OCI-LY1 (cell line): ENCODE results near the gene DSEL.

Experiments
- H2AFZ ChIP-seq: fragments of 200-600 bp; sonication (generic), shearing (Covaris generic); 2 replicates; pipeline ENCODE4 v1.6.0; 2014; ENCODE audit warnings: antibody characterized with exemption, mild to moderate bottlenecking, low read length
- H3F3A ChIP-seq: fragments of 200-600 bp; sonication (generic), shearing (Covaris generic); 2 replicates; pipeline ENCODE4 v1.6.0; 2014; ENCODE audit warnings: mild to moderate bottlenecking, antibody characterized with exemption, low read length, moderate library complexity; ENCODE audit not compliant: insufficient read depth
- H3K27ac ChIP-seq: fragments of 200-600 bp; sonication (generic); 2 replicates; pipeline ENCODE4 v1.5.1; 2014; ENCODE audit warnings: low read length, mixed run types, mild to moderate bottlenecking, low read depth; ENCODE audit not compliant: poor library complexity, severe bottlenecking
- H3K27me3 ChIP-seq: fragments of 200-600 bp; sonication (generic); 2 replicates; pipeline ENCODE4 v1.6.0; 2014; ENCODE audit warnings: antibody characterized with exemption, mild to moderate bottlenecking, low read length, moderate library complexity; ENCODE audit not compliant: insufficient read depth
- H3K36me3 ChIP-seq: fragments of 200-600 bp; sonication (generic); 2 replicates; pipeline ENCODE4 v1.6.1; 2014; ENCODE audit warnings: mild to moderate bottlenecking, antibody characterized with exemption, low read length, moderate library complexity, mixed read lengths; ENCODE audit not compliant: insufficient read depth
- H3K4me1 ChIP-seq: fragments of 200-600 bp; sonication (generic); 2 replicates; pipeline ENCODE4 v1.5.1; 2014; ENCODE audit warnings: mild to moderate bottlenecking, low read length, moderate library complexity; ENCODE audit not compliant: insufficient read depth, severe bottlenecking
- H3K4me2 ChIP-seq: fragments of 200-600 bp; sonication (generic), shearing (Covaris generic); 2 replicates; pipeline ENCODE4 v1.6.1; 2014; ENCODE audit warnings: low read length
- H3K4me3 ChIP-seq: fragments of 200-600 bp; sonication (generic); 2 replicates; pipeline ENCODE4 v1.5.1; 2014; ENCODE audit warnings: low read length, low read depth, mild to moderate bottlenecking, mixed read lengths; ENCODE audit not compliant: poor library complexity, severe bottlenecking
- H3K79me2 ChIP-seq: fragments of 200-600 bp; shearing (Covaris generic); 2 replicates; pipeline ENCODE4 v1.6.1; 2016; ENCODE audit warnings: mixed run types, low read length, mixed read lengths; ENCODE audit not compliant: insufficient read depth
- H3K9ac ChIP-seq: fragments of 200-600 bp; sonication (generic), shearing (Covaris generic); 2 replicates; pipeline ENCODE4 v1.6.1; 2014; ENCODE audit warnings: mild to moderate bottlenecking, low read length, mixed read lengths
- H3K9me2 ChIP-seq: fragments of 200-600 bp; sonication (generic), shearing (Covaris generic); 2 replicates; pipeline ENCODE4 v1.6.1; 2014; ENCODE audit warnings: low read depth, mild to moderate bottlenecking, low read length, mixed read lengths
- H3K9me3 ChIP-seq: fragments of 200-600 bp; shearing (Covaris generic); 2 replicates; pipeline ENCODE4 v1.6.1; 2014; ENCODE audit warnings: low read length, mixed read lengths
- H4K20me1 ChIP-seq: fragments of 200-600 bp; sonication (generic), shearing (Covaris generic); 2 replicates; pipeline ENCODE4 v1.6.0; 2016; ENCODE audit warnings: mild to moderate bottlenecking, low read length; ENCODE audit not compliant: insufficient read depth
- CTCF ChIP-seq: fragments of 200-600 bp; sonication (generic), shearing (Covaris generic); IDR thresholded peaks from 2 replicates; pipeline ENCODE4 v1.5.1; 2017; ENCODE audit warnings: mild to moderate bottlenecking, antibody characterized with exemption, low read length, moderate library complexity, mixed read lengths
- EZH2 ChIP-seq: fragments of 200-600 bp; sonication (generic), shearing (Covaris generic); IDR thresholded peaks from 2 replicates; pipeline ENCODE4 v1.8.0; 2017; ENCODE audit warnings: borderline replicate concordance, mixed run types, mild to moderate bottlenecking, antibody characterized with exemption, low read length, moderate library complexity, mixed read lengths

DSEL gene

GRCh38 chr18:67483237-67483636 is 33.3 kb downstream of the DSEL start:
- Histone ChIP-seq H3K9me3 (no peaks in the 10 kb centered on the region), H3K4me3 (no peak overlapping the region), H4K20me1 (no peaks in the 10 kb centered on the region), H3K79me2 (no peaks in the 10 kb centered on the region), H3K36me3 (no peaks in the 10 kb centered on the region), H3K27ac (no peak overlapping the region), H3K4me2 (no peak overlapping the region), H3F3A (no peaks in the 10 kb centered on the region), H3K9me2 (no peaks in the 10 kb centered on the region), H3K27me3 (no peaks in the 10 kb centered on the region), H2AFZ (no peak overlapping the region), H3K9ac (no peak overlapping the region), H3K4me1 (no peaks in the 10 kb centered on the region)
- TF ChIP-seq CTCF (no peak), EZH2 (no peak)

DNA sequence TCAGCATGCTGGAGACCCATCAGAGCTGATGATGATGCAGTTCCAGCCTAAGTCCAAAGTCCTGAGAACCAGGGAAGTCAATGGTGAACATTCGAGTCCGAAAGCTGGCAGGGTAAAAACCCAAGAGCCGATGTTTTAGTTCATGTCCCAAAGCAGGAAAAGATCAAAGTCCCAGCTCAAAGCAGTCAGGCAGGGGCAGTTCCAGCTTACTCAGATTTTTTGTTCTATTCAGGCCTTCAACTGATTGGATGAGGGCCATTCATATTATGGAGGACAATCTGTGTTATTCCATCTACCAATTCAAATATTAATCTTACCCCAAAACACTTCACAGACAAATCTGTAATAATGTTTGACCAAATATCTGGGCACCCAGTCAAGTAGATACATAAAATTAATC is 38.3 kb downstream of the DSEL start:
- TF ChIP-seq CTCF (no peak), EZH2 (no peak)
- Histone ChIP-seq H3K27me3 (no peaks in the 10 kb centered on the region), H3K36me3 (no peaks in the 10 kb centered on the region), H3K4me1 (no peaks in the 10 kb centered on the region), H3K9me2 (no peaks in the 10 kb centered on the region), H3K9ac (no peak overlapping the region), H3F3A (no peaks in the 10 kb centered on the region), H3K4me3 (no peak overlapping the region), H3K27ac (no peak overlapping the region), H2AFZ (no peak overlapping the region), H3K4me2 (no peak overlapping the region), H4K20me1 (no peaks in the 10 kb centered on the region), H3K9me3 (no peaks in the 10 kb centered on the region), H3K79me2 (no peaks in the 10 kb centered on the region)

- Histone ChIP-seq H3K4me3 (no peak overlapping the region), H3K9ac (no peak overlapping the region), H3F3A (no peaks in the 10 kb centered on the region), H3K79me2 (no peaks in the 10 kb centered on the region), H3K4me1 (no peaks in the 10 kb centered on the region), H3K9me3 (no peaks in the 10 kb centered on the region), H3K36me3 (no peaks in the 10 kb centered on the region), H3K27me3 (no peaks in the 10 kb centered on the region), H3K9me2 (no peaks in the 10 kb centered on the region), H3K27ac (no peak overlapping the region), H3K4me2 (no peak overlapping the region), H2AFZ (no peak overlapping the region), H4K20me1 (no peaks in the 10 kb centered on the region)
- TF ChIP-seq EZH2 (no peak), CTCF (no peak)
Measured at GRCh38 chr18:67477522-67477921, 39.0 kb downstream of the DSEL start.
